Chondrocyte (in vitro differentiated cells): ENCODE measurements around the gene SNN. TPM values are rescaled to one million over a fixed set of nuclear protein-coding genes. Genes with fewer than 3 reads are reported as not detected.

ENCODE experiments used
- DNase-seq: peaks from one replicate; pipeline ENCODE4 v3.0.0; 2021; ENCODE audit warnings: mixed read lengths, low spot score
- H3K27ac Mint-ChIP-seq: one replicate; pipeline ENCODE4 v1.8.0; 2021; ENCODE audit warnings: mild to moderate bottlenecking, moderate library complexity, mixed read lengths; ENCODE audit not compliant: unreplicated experiment
- H3K27me3 Mint-ChIP-seq: 2 replicates; pipeline ENCODE4 v1.8.0; 2021; ENCODE audit warnings: low read depth, mixed read lengths
- H3K36me3 Mint-ChIP-seq: 2 replicates; pipeline ENCODE4 v1.8.0; 2021; ENCODE audit warnings: low read depth, mixed read lengths
- H3K4me1 Mint-ChIP-seq: 2 replicates; pipeline ENCODE4 v1.8.0; 2021; ENCODE audit warnings: low read depth, mild to moderate bottlenecking, mixed read lengths
- H3K4me3 Mint-ChIP-seq: one replicate; pipeline ENCODE4 v1.8.0; 2021; ENCODE audit warnings: mild to moderate bottlenecking, moderate library complexity, mixed read lengths; ENCODE audit not compliant: unreplicated experiment
- H3K9me3 Mint-ChIP-seq: 2 replicates; pipeline ENCODE4 v1.8.0; 2021; ENCODE audit warnings: low read depth, mixed read lengths
- CTCF ChIP-seq: fragments of 200-600 bp; sonication (generic); IDR thresholded peaks from 2 replicates; pipeline ENCODE4 v1.5.0; 2021; ENCODE audit warnings: antibody characterized with exemption, mild to moderate bottlenecking, moderate library complexity
- total RNA-seq: library from RNA; stranded (reverse); gene quantifications from 3 replicates; pipeline ENCODE4 v1.2.1, GENCODE V29; 2021

The SNN gene
- total RNA-seq, 1 donor from 2014 or later, result 15.3 TPM

GRCh38 chr16:11711662-11712061, 43.4 kb downstream of the SNN start:
- Mint-ChIP-seq H3K36me3 (peaks cover 11% of the 10 kb centered on the region), H3K4me3 (no peak overlapping the region), H3K9me3 (no peaks in the 10 kb centered on the region), H3K27ac (no peak overlapping the region), H3K4me1 (peaks cover 21% of the 10 kb centered on the region), H3K27me3 (no peaks in the 10 kb centered on the region)
- DNase-seq, result no peak
- TF ChIP-seq CTCF, result no peak

GRCh38 chr16:11712122-11712521, 43.9 kb downstream of the SNN start:
- Mint-ChIP-seq H3K27me3 (no peaks in the 10 kb centered on the region), H3K36me3 (peaks cover 12% of the 10 kb centered on the region), H3K27ac (no peak overlapping the region), H3K4me1 (peaks cover 23% of the 10 kb centered on the region), H3K4me3 (no peak overlapping the region), H3K9me3 (no peaks in the 10 kb centered on the region)
- TF ChIP-seq CTCF, result no peak
- no peak for DNase-seq

GRCh38 chr16:11715246-11715947, 47.1 kb downstream of the SNN start:
- DNase-seq, result no peak
- TF ChIP-seq CTCF, result no peak
- Mint-ChIP-seq H3K4me1 (peaks cover 19% of the 10 kb centered on the region), H3K27ac (no peak overlapping the region), H3K36me3 (peaks cover 13% of the 10 kb centered on the region), H3K9me3 (no peaks in the 10 kb centered on the region), H3K27me3 (no peaks in the 10 kb centered on the region), H3K4me3 (no peak overlapping the region)

GRCh38 chr16:11716336-11716735, 48.1 kb downstream of the SNN start:
- Mint-ChIP-seq H3K4me1 (peaks cover 19% of the 10 kb centered on the region), H3K27ac (no peak overlapping the region), H3K9me3 (no peaks in the 10 kb centered on the region), H3K4me3 (no peak overlapping the region), H3K36me3 (peaks cover 14% of the 10 kb centered on the region), H3K27me3 (no peaks in the 10 kb centered on the region)
- TF ChIP-seq CTCF, result no peak
- no peak for DNase-seq

GRCh38 chr16:11717811-11718210, 49.6 kb downstream of the SNN start:
- DNase-seq, result no peak
- Mint-ChIP-seq H3K36me3 (peaks cover 20% of the 10 kb centered on the region), H3K9me3 (no peaks in the 10 kb centered on the region), H3K27ac (peak overlapping the region; percentile 23), H3K4me3 (no peak overlapping the region), H3K27me3 (no peaks in the 10 kb centered on the region), H3K4me1 (peaks cover 19% of the 10 kb centered on the region)
- TF ChIP-seq CTCF, result no peak
